A549 (cell line): Measurements from ENCODE around the gene PDE12.

Experiments
- BHLHE40 ChIP-seq: IDR thresholded peaks from 2 replicates; pipeline ENCODE4 v1.6.1; 2012; ENCODE audit warnings: low read depth, low read length, inconsistent platforms
- CTCF ChIP-seq: fragments of >200 bp; sonication (Bioruptor Twin); formaldehyde crosslinking; IDR thresholded peaks from 3 replicates; pipeline ENCODE4 v1.5.1; 2016
- MAZ ChIP-seq: fragments of 150-350 bp; IDR thresholded peaks from 2 replicates; pipeline ENCODE4 v1.6.1; 2014; ENCODE audit warnings: antibody characterized with exemption, low read depth, low read length, borderline replicate concordance
- POLR2A ChIP-seq: IDR thresholded peaks from 2 replicates; pipeline ENCODE4 v1.6.1; 2012; ENCODE audit warnings: mild to moderate bottlenecking, low read length
- RAD21 ChIP-seq, 2 experiments: fragments of >200 bp in 1 of 2; sonication (Bioruptor Twin) in 1 of 2; formaldehyde crosslinking in 1 of 2; IDR thresholded peaks in 1 of 2; conservative IDR thresholded peaks in 1 of 2; 2 replicates in 1 of 2; 3 replicates in 1 of 2; pipeline ENCODE4 v1.6.1; 2012 to 2018; ENCODE audit warnings: inconsistent platforms in 1 of 2
- REST ChIP-seq: fragments of 200-600 bp; sonication (generic); IDR thresholded peaks from 2 replicates; pipeline ENCODE4 v1.6.1; 2016; ENCODE audit warnings: antibody characterized with exemption, mild to moderate bottlenecking, moderate library complexity
- USF2 ChIP-seq: fragments of 450-650 bp; IDR thresholded peaks from 2 replicates; pipeline ENCODE4 v1.6.1; 2014; ENCODE audit warnings: antibody characterized with exemption

GRCh38 chr3:57512166-57512565, 43.9 kb upstream of the PDE12 start:
- TF ChIP-seq USF2 (no peak), CTCF (no peak), MAZ (no peak), BHLHE40 (no peak), REST (no peak), RAD21 (conservative IDR thresholded peaks at IDR 0.05 in 1 of 2, IDR thresholded peaks at IDR 0.05 in 1 of 2) (no peak), POLR2A (no peak)
